Subcutaneous abdominal adipose tissue (tissue), 5 donors: ENCODE data around the gene DCAF10.
A peak's percentile ranks its signal among the peaks of the same experiment; 100 is the strongest.
"Not testable (repeated sequence)": the region's sequence is repeated elsewhere in the genome, so short reads cannot be mapped to it uniquely, and the experiment has no call there.

ENCODE experiments used
- H3K27ac ChIP-seq: one replicate; pipeline ENCODE4 v1.7.0; 2013; ENCODE audit warnings: low read depth, mild to moderate bottlenecking, inconsistent platforms, low read length, moderate library complexity
- H3K27me3 ChIP-seq, 5 donors: one replicate each; pipeline ENCODE4 v1.7.0; 2013; ENCODE audit warnings: low read length in 5 of 5, inconsistent platforms in 1 of 5; ENCODE audit not compliant: control insufficient read depth in 5 of 5, insufficient read depth in 4 of 5
- H3K36me3 ChIP-seq, 5 donors: one replicate each; pipeline ENCODE4 v1.7.0; 2013; ENCODE audit warnings: low read length in 5 of 5; ENCODE audit not compliant: control insufficient read depth in 5 of 5, insufficient read depth in 5 of 5
- H3K4me1 ChIP-seq, 5 donors: one replicate each; pipeline ENCODE4 v1.7.0; 2013; ENCODE audit warnings: low read length in 5 of 5, mild to moderate bottlenecking in 3 of 5, moderate library complexity in 1 of 5; ENCODE audit not compliant: control insufficient read depth in 5 of 5, insufficient read depth in 5 of 5
- H3K4me3 ChIP-seq, 5 donors: one replicate each; pipeline ENCODE4 v1.7.0; 2013; ENCODE audit warnings: low read length in 5 of 5, low read depth in 1 of 5
- H3K9ac ChIP-seq, 5 donors: one replicate each; pipeline ENCODE4 v1.7.0; 2013; ENCODE audit warnings: low read length in 5 of 5, mild to moderate bottlenecking in 4 of 5, moderate library complexity in 3 of 5
- H3K9me3 ChIP-seq, 5 donors: one replicate each; pipeline ENCODE4 v1.7.0; 2013; ENCODE audit warnings: low read length in 5 of 5; ENCODE audit not compliant: control insufficient read depth in 5 of 5
- donor health status: healthy.
- donor health status: healthy.
- donor health status: healthy.
- donor health status: healthy.
- donor health status: healthy.

DCAF10 gene

GRCh38 chr9:37765263-37765662 lies 35.3 kb upstream of the DCAF10 start:
- H3K4me1 ChIP-seq, H3K4me3 ChIP-seq, H3K9ac ChIP-seq, H3K9me3 ChIP-seq, H3K27me3 ChIP-seq, H3K27ac ChIP-seq: not testable (repeated sequence)
- H3K36me3 ChIP-seq, result peaks cover under 1 to 16% (median 10%) of the 10 kb centered on the region in 5 donors

DNA sequence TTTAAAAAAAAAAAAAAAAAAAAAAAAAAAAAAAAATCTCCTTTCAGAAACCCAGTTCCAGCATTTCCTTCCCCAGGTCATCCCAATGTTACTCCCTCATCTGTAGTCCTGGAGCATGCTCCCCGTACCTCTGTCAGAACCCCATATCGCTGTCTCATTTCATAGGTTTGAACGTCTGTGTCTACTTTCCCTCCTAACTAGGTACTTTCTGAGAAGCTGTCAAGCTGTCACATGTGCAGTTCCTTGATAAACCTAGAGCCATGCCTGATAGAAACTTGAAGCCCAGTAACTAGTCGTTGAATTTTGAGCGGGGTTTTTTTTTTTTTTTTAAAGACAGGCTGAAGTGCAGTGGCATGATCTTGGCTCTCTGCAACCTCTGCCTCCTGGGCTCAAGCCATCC lies 31.3 kb upstream of the DCAF10 start:
- no peak overlapping the region for H3K9ac ChIP-seq
- H3K4me1 ChIP-seq, result no peaks in the 10 kb centered on the region
- no peaks in the 10 kb centered on the region for H3K9me3 ChIP-seq
- H3K27ac ChIP-seq, result no peak overlapping the region
- peaks cover 4 to 37% (median 26%) of the 10 kb centered on the region in 5 donors for H3K36me3 ChIP-seq
- no peak overlapping the region for H3K4me3 ChIP-seq
- H3K27me3 ChIP-seq, result no peaks in the 10 kb centered on the region

DNA sequence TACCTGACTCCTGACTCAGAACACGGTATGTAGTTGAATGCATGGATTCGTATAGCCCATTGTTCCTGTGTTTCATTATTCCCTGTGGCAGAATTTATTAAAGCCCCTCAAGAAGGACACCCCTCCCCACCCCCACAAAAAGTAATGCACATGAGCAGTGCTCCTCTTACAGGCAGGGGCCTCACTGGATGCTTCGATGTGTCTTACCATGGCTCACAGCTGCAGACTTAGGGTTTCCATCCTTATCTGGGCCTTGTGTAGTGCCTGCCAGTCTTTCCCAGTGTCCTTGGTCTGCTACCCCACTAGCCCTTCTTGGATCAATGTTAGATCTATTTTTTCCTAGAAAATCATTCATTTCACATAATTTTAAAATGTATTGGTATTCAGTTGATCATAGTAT lies 30.6 kb upstream of the DCAF10 start:
- Histone ChIP-seq H3K4me3 (no peak overlapping the region), H3K36me3 (peaks cover 4 to 36% (median 23%) of the 10 kb centered on the region in 5 donors), H3K27me3 (no peaks in the 10 kb centered on the region), H3K4me1 (no peaks in the 10 kb centered on the region), H3K27ac (no peak overlapping the region), H3K9ac (no peak overlapping the region), H3K9me3 (no peaks in the 10 kb centered on the region)

DNA sequence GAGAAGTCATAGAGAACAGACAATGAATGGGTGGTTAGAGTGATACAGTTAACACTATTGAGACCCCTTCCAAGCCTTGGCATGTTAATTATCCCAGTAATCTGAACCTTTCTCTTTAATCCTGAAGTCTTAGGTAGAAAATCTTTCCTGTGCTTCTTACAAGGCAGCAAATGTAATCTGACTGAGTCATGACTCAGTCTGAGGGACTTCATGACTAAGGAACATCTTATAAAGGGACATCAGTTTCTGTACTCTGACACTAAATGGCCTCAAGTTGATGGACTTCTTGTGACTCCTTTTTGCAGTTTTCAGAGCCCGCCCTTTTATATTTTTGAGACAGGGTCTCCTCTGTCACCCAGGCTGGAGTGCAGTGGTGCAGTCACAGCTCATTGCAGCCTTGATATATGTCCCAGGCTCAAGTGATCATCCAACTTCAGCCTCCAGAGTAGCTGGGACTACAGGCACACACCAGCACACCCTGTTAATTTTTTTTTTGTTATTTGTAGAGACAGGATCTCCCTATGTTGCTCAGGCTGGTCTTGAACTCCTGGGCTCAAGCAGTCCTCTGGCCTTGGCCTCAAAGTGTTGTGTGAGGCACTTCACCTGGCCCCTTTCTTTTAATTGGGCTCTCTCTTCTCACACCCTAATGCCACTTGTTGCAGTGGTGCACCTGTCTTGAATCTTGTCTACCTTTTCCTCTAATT lies 25.2 kb upstream of the DCAF10 start:
- H3K4me1 ChIP-seq, result no peaks in the 10 kb centered on the region
- H3K36me3 ChIP-seq, result peaks cover 22 to 86% (median 60%) of the 10 kb centered on the region in 5 donors
- H3K9me3 ChIP-seq, result no peaks in the 10 kb centered on the region

DNA sequence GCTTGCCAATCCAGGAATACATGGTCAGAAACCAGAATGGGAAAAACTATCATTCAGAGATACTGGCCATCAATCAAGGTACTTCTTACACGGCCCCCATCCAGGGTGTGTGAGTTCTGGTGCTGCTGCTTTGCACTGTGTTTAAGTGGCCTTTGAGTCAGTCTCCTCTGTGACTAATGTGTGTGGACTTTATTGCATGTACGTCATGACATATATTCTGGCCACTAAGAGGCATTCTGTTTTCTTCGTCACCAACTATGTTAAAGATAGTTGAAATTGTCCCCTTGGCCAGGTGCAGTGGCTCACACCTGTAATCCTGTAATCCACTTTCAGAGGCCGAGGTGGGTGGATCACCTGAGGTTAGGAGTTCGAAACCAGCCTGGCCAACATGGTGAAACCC lies 24.3 kb upstream of the DCAF10 start:
- Histone ChIP-seq H3K27me3 (no peaks in the 10 kb centered on the region), H3K36me3 (peaks cover 30 to 88% (median 63%) of the 10 kb centered on the region in 5 donors), H3K9ac (no peak overlapping the region)

More for the DNA sequence above, 25.2 kb upstream of the DCAF10 start:
- Histone ChIP-seq H3K4me3 (no peak overlapping the region), H3K9ac (no peak overlapping the region), H3K27ac (no peak overlapping the region), H3K27me3 (no peaks in the 10 kb centered on the region)

DNA sequence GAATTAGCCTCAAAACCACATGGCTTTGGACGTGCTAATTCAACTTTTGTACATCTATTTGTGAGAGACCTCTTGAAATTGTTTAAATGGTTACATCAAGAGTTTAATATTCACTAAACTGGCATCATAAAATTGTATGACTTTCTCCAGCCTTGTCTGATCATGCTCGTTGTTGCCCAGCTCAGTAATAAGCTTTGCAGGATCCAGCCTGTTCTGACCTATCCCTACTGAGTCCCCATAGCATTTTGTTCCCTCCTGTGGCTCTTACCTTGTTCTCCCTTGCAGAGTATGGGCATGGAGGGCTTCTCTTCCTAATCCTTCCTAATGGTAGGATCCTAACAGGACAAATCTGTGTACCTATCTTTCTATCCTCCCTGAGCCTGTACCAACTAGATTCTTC lies 22.1 kb upstream of the DCAF10 start:
- H3K9ac ChIP-seq, result no peak overlapping the region
- H3K27ac ChIP-seq, result no peak overlapping the region
- no peak overlapping the region for H3K4me3 ChIP-seq
- peaks cover 52 to 93% (median 74%) of the 10 kb centered on the region in 5 donors for H3K36me3 ChIP-seq
- no peaks in the 10 kb centered on the region for H3K27me3 ChIP-seq
- H3K9me3 ChIP-seq, result no peaks in the 10 kb centered on the region
- peaks cover 0 to 10% (median 6%) of the 10 kb centered on the region in 5 donors for H3K4me1 ChIP-seq

More for the DNA sequence above, 24.3 kb upstream of the DCAF10 start:
- Histone ChIP-seq H3K9me3 (no peaks in the 10 kb centered on the region), H3K4me3 (no peak overlapping the region), H3K27ac (no peak overlapping the region), H3K4me1 (no peaks in the 10 kb centered on the region)

DNA sequence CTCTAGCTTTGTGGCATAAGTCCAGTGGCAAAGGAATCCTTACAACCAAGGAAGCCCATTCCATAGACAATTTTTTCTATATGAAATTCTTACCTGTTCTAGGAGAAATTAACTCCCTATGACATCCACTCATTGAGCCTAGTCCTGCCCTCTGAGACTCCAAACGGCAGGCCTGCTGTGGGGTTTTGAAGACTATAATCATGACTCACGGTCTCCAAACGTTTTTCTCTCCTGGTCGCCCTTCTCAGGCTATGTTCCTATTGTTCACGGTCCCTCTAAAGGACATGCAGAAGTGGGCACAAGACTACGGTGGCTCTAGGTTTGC lies 16.3 kb upstream of the DCAF10 start:
- peaks cover 35 to 43% (median 40%) of the 10 kb centered on the region in 5 donors for H3K36me3 ChIP-seq
- H3K9ac ChIP-seq, result peak overlapping the region; percentile 77 to 94 (median 81)
- peak overlapping the region; percentile 93 to 99 (median 94) for H3K4me3 ChIP-seq
- H3K27me3 ChIP-seq, result peaks cover 0 to 2% (median 0%) of the 10 kb centered on the region in 5 donors
- no peaks in the 10 kb centered on the region for H3K9me3 ChIP-seq
- H3K4me1 ChIP-seq, result peaks cover 5 to 29% (median 23%) of the 10 kb centered on the region in 5 donors
- peak overlapping the region; percentile 60 for H3K27ac ChIP-seq

DNA sequence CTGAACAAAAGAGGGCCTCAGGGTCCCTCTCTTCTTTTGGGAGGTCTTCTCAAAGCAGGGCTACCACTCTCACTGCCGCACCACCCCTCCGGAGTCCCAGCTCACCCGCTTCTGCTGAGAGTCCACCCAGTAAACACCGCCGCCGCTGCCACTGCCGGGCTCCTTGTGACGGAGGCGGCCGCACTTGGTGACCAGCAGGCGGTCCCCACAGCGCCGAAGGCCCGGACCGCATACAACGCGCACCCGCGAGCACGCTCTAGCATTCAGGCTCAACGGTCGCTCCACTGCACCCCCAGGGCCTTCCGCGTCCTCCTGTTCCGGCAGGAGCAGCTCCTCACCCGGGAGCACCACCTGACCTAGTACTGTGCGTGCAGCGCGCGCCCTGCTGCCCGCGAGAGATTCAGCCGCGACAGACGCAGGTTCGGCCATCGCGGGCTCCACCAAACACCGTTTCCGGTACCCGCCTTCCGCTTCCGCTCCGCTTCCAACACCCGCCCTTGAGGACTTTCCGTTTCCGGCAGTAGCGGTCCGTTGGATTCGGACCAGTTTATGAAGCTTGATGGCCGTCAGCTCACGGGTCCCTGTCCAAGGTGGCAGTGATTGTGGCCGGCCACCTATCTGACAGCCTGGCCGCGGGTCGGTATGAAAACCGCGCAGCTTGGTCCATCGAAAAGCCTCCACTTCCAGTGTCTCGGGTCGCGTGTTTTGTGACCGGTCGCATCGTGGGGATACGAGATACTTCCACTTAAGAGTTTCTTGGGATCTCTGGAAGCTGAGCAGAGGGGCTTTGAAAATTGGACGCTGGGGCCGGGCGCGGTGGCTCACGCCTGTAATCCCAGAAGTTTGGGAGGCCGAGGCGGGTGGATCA lies 15.7 kb upstream of the DCAF10 start, which contains the start of gene EXOSC3:
EXOSC3 (minus strand) TSS at position 449 of the 868 bp plus-strand sequence; CDS start at position 429, 20 bp downstream.
- peaks cover 29 to 37% (median 34%) of the 10 kb centered on the region in 5 donors for H3K36me3 ChIP-seq
- H3K27me3 ChIP-seq, result peaks cover 0 to 2% (median 0%) of the 10 kb centered on the region in 5 donors
- H3K4me3 ChIP-seq, result peak within 1 kb of the TSS; percentile 93 to 99 (median 94)
- peak within 1 kb of the TSS; percentile 60 for H3K27ac ChIP-seq
- peak within 1 kb of the TSS; percentile 77 to 94 (median 81) for H3K9ac ChIP-seq
- H3K4me1 ChIP-seq, result peaks cover 5 to 29% (median 23%) of the 10 kb centered on the region in 5 donors
- H3K9me3 ChIP-seq, result no peaks in the 10 kb centered on the region

DNA sequence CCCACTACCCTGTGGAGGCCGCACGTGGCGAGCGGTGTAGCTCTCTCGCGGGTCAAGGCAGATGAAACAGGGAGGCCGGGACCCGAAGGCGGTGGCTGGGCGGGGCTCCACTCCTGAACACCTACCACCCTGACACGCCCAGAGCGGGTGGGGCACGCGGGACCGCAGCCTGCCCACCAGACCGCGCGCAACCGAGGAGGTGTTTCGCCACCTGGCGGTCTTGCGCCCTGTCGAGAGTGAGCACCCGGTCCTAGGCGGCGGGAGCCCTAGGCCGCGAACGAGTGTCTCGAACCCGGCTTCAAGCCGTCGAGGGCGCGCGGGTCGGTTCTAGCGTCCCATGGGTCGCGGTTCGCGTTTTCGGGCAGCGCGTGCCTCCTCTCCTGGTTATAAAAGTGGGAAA lies 13.5 kb upstream of the DCAF10 start:
- Histone ChIP-seq H3K36me3 (peaks cover 11 to 19% (median 14%) of the 10 kb centered on the region in 5 donors), H3K4me1 (peaks cover 5 to 29% (median 23%) of the 10 kb centered on the region in 5 donors), H3K4me3 (no peak overlapping the region), H3K9me3 (no peaks in the 10 kb centered on the region), H3K27ac (no peak overlapping the region), H3K27me3 (peaks cover 0 to 2% (median 0%) of the 10 kb centered on the region in 5 donors), H3K9ac (no peak overlapping the region)

DNA sequence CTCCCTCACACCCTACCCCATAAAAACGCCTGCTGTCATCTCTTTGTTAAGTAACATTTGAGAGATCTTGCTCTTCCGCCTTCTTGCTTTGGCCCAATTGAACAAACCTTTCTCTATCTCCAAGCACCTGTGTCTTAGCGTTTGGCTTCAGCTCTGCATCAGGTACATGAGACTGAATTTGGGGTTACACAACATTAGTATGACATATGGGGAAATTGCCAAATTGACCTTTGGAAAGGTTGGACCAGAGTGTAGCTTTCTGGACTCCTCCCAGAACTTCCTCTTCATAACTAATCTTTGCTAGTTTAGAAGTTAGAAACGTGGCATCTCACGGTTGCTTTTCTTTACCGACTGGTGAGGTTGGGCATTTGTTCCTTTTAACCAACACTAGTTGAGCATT lies 12.3 kb upstream of the DCAF10 start:
- Histone ChIP-seq H3K4me3 (no peak overlapping the region), H3K27ac (no peak overlapping the region), H3K4me1 (peaks cover 5 to 24% (median 17%) of the 10 kb centered on the region in 5 donors), H3K27me3 (peaks cover 0 to 2% (median 0%) of the 10 kb centered on the region in 5 donors), H3K36me3 (peaks cover 0 to 6% (median 2%) of the 10 kb centered on the region in 5 donors), H3K9me3 (no peaks in the 10 kb centered on the region), H3K9ac (no peak overlapping the region)
